GM12875 (cell line): Measurements from ENCODE around the gene XPR1.
A peak's percentile ranks its signal among the peaks of the same experiment; 100 is the strongest.

Experiments
- H3K4me3 ChIP-seq: one replicate; pipeline ENCODE4 v1.5.1; 2011; ENCODE audit warnings: low read depth, low read length, control low read depth
- TF ChIP-seq, protein P1 (sequence below): IDR thresholded peaks from 2 replicates; pipeline ENCODE4 v1.5.1; 2011; ENCODE audit warnings: low read depth, mild to moderate bottlenecking, control low read depth, inconsistent platforms, low read length, moderate library complexity, borderline replicate concordance; ENCODE audit not compliant: insufficient read depth

The XPR1 gene

DNA sequence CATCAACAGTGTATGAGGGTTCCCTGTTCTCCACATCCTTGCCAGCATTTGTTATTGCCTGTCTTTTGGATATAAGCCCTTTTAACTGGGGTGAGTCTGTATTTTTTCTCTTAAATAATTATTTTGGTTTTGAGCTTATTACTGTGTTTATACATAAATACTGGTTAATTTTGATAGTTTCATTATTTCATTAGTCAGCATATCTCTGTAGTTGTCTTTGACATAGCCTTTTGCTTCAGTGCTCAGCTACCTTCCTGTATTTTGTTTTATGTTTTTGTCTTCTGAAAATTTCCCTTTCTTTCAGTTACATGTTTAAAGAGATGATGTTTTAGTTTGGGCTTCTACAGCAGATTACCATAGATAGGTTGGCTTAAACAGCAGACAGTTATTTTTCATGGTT, 138.1 kb downstream of the XPR1 start:
- no peak overlapping the region for H3K4me3 ChIP-seq
- TF ChIP-seq, protein P1, sequence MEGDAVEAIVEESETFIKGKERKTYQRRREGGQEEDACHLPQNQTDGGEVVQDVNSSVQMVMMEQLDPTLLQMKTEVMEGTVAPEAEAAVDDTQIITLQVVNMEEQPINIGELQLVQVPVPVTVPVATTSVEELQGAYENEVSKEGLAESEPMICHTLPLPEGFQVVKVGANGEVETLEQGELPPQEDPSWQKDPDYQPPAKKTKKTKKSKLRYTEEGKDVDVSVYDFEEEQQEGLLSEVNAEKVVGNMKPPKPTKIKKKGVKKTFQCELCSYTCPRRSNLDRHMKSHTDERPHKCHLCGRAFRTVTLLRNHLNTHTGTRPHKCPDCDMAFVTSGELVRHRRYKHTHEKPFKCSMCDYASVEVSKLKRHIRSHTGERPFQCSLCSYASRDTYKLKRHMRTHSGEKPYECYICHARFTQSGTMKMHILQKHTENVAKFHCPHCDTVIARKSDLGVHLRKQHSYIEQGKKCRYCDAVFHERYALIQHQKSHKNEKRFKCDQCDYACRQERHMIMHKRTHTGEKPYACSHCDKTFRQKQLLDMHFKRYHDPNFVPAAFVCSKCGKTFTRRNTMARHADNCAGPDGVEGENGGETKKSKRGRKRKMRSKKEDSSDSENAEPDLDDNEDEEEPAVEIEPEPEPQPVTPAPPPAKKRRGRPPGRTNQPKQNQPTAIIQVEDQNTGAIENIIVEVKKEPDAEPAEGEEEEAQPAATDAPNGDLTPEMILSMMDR, result no peak

DNA sequence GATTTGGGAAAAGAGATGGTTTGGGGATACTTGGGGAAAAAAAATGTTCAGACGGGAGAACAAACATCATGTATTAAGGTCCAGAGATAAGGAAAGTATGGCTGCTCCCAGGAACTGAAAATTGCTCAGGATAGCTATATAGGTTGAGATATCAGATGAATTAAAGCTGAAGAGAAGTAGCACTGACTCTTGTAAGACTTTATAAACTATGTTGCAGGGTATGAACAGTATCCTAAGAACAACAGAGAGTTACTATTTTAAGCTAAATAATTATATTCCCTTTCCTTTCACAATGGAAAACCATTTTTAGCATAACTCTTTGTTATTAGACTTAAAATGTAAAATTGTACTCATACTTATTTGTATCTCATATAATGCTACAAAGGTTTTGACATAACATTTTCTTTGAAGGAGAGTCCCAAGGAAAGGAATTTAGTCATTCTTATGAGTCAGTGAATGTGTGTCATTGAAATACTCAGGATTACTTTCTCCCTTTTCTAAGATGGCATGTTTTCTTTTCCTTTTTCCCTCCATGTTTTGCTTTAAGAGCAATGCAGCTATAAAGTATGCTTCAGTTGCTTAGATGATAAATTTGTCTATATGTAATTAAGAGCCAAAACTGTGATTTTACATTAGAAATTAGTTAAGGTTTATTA, 141.5 kb downstream of the XPR1 start:
- TF ChIP-seq, protein P1, result no peak
- no peak overlapping the region for H3K4me3 ChIP-seq

DNA sequence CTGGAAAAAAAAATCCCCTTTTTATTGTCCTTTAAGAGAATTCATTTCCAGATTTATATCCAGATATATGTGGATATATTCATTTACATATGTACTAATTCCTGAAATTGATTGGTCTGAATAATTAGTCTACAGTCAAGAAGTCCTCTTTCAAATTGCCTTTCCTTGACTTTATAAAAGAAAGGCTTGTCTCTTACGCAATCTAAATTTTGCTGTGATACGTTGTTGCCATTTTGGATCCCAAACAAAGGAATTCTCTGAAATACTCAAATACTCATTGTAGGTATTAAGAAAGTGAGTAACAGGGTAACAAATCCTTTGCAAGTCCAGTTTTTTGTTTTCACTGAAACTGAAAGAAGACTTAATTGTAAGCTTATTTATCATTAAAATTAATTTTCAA, 144.0 kb downstream of the XPR1 start:
- no peak overlapping the region for H3K4me3 ChIP-seq
- TF ChIP-seq, protein P1, result no peak

DNA sequence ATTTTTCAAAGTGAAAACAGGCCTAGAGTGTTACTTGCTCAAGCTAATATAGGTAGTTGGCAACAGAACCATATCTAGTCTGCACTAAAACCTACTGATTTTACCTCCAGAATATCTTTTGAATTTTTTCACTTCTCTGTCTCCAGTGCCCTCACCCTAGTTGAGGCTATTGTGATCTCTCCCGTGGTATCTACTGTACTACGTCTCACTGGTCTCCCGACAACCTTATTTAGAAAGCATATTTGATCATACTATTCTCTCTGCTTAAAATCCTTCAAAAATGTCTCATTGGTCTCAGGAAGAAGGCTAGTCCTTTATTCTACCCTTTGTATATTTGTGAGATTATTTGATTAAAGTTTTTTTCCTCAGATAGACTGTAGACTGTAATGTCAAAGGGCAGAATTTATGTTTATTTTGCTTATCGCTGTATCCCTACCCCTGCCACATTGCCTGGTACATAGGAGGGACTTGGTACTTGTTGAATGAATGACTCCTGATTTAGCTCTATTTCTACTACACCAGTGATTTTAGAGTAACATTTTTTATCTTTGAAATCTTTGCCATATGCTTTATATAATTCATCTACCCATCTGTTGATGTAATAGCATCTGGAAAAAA, 145.4 kb downstream of the XPR1 start:
- TF ChIP-seq, protein P1, result no peak
- H3K4me3 ChIP-seq, result no peak overlapping the region

DNA sequence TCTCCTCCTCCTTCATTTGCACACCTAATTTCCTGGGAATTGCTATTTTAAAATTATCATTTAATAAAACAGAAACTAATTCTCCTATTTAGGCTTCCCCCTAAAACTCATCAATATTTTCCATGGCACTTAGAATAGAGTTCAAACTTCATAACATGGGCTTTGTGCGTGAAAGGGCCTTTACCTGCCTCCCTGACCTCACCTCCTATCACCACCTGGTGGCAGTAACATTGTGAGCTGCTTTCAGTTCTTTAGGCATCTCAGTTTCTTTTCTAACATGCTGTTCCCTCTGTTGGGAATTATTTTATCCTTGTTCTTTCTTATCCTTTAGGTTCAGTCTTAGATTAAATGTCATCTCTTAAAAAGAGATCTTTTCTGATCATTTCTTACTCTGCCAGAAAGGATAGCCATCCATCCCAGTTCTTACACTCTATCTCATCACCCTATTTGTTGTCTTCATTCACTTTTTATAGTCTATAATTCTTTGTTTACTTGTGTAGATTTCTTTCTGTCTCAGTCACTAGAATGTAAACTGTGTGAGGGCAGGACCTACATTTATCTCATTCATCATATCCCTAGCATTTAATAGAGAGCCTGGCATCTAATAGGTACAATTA, 147.1 kb downstream of the XPR1 start:
- no peak overlapping the region for H3K4me3 ChIP-seq
- TF ChIP-seq, protein P1, result peak; percentile 61

DNA sequence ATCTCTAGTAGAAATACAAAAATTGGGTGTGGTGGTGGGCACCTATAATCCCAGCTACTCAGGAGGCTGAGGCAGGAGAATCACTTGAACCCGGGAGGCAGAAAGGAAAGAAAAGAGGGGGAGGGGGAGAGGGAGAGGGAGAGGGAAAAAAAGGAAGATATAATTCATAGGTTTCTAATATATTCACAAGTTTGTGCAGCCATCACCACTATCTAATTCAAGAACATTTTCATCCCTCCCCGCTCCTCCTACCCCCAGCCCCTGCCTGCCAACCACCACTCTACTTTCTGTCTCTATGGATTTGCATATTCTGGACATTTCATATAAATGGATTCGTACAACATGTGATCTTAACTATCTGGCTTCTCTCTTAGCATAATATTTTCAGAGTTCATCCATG, 147.8 kb downstream of the XPR1 start:
- TF ChIP-seq, protein P1, result no peak

DNA sequence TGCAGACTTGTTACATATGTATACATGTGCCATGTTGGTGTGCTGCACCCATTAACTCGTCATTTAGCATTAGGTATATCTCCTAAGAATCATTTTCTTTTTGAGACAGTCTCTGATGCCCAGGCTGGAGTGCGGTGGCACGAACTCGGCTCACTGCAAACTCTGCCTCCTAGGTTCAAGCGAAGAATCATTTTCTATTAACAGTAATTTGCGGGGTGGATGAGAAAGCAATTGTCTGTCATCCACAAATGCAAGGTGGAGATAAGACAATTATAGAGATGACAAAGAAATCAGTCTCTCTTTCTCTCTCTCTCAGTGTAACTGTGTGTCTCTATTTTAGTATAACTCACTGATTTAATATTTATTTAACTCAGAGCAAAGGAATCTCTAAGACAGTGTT, 149.9 kb downstream of the XPR1 start:
- TF ChIP-seq, protein P1, result no peak
- no peak overlapping the region for H3K4me3 ChIP-seq

More for the DNA sequence above, 147.8 kb downstream of the XPR1 start:
- no peak overlapping the region for H3K4me3 ChIP-seq
